WTC11 (cell line): ENCODE results near the gene CTDSP2. TPM values are rescaled to one million over a fixed set of nuclear protein-coding genes. Genes with fewer than 3 reads are reported as not detected.
"Not testable (repeated sequence)": the region's sequence is repeated elsewhere in the genome, so short reads cannot be mapped to it uniquely, and the experiment has no call there.

Experiments used
- ATAC-seq: fragments of 200-7000 bp; cut with Tn5 transposase; 2 replicates; pipeline ENCODE4 v1.10.0; 2021; ENCODE audit warnings: mild to moderate bottlenecking, moderate library complexity
- CTCF ChIA-PET: fragments of 300-600 bp; sonication (Branson Sonifier 250); formaldehyde crosslinking; loops from one replicate; lab custom pipeline; 2021; ENCODE audit warnings: antibody characterized with exemption; lab: Charles Lee
- POLR2A ChIA-PET: fragments of 350-600 bp; sonication (Branson Sonifier 250); formaldehyde crosslinking; loops from one replicate; lab custom pipeline; 2021; ENCODE audit warnings: antibody characterized with exemption; lab: Charles Lee
- DNase-seq: peaks from one replicate; pipeline ENCODE4 v3.0.0; 2021; ENCODE audit warnings: low spot score
- H3K27ac Mint-ChIP-seq: 2 replicates; pipeline ENCODE4 v1.8.0; 2021; ENCODE audit warnings: mixed read lengths
- H3K27me3 Mint-ChIP-seq: 2 replicates; pipeline ENCODE4 v1.8.0; 2021; ENCODE audit warnings: low read depth, mild to moderate bottlenecking, moderate library complexity, mixed read lengths
- H3K36me3 Mint-ChIP-seq: 2 replicates; pipeline ENCODE4 v1.8.0; 2021; ENCODE audit warnings: mixed read lengths
- H3K4me1 Mint-ChIP-seq: 2 replicates; pipeline ENCODE4 v1.8.0; 2022; ENCODE audit warnings: mixed read lengths
- H3K4me3 Mint-ChIP-seq: 2 replicates; pipeline ENCODE4 v1.8.0; 2021; ENCODE audit warnings: mild to moderate bottlenecking, moderate library complexity, mixed read lengths
- H3K9me3 Mint-ChIP-seq: 2 replicates; pipeline ENCODE4 v1.8.0; 2021; ENCODE audit warnings: mixed read lengths
- AR ChIP-seq: fragments of 250-450 bp; sonication (Bioruptor Pico); IDR thresholded peaks from 2 replicates; pipeline ENCODE4 v1.9.0; 2021; ENCODE audit warnings: mild to moderate bottlenecking
- CDX4 ChIP-seq: fragments of 250-450 bp; sonication (Bioruptor Pico); IDR thresholded peaks from 2 replicates; pipeline ENCODE4 v1.9.0; 2021; ENCODE audit warnings: moderate library complexity, mild to moderate bottlenecking, inconsistent platforms, borderline replicate concordance
- CTCF ChIP-seq: fragments of 200-600 bp; IDR thresholded peaks from 2 replicates; pipeline ENCODE4 v1.8.0; 2022; ENCODE audit warnings: antibody characterized with exemption
- FOXP1 ChIP-seq: sonication (generic); formaldehyde crosslinking; IDR thresholded peaks from 2 replicates; pipeline ENCODE4 v1.8.0; 2022; ENCODE audit warnings: missing genetic modification reagents, mild to moderate bottlenecking, moderate library complexity, borderline replicate concordance
- GABPB1 ChIP-seq: sonication (generic); formaldehyde crosslinking; IDR thresholded peaks from 2 replicates; pipeline ENCODE4 v1.8.1; 2023; ENCODE audit warnings: mild to moderate bottlenecking, missing genetic modification reagents
- HMGA2 ChIP-seq: fragments of 250-450 bp; sonication (Bioruptor Pico); IDR thresholded peaks from 2 replicates; pipeline ENCODE4 v1.4.0; 2021; ENCODE audit warnings: mild to moderate bottlenecking, moderate library complexity
- IRF1 ChIP-seq: sonication (generic); formaldehyde crosslinking; IDR thresholded peaks from 2 replicates; pipeline ENCODE4 v1.8.0; 2023; ENCODE audit warnings: missing genetic modification reagents
- MAX ChIP-seq: sonication (generic); formaldehyde crosslinking; IDR thresholded peaks from 2 replicates; pipeline ENCODE4 v1.8.0; 2022; ENCODE audit warnings: mild to moderate bottlenecking, missing genetic modification reagents
- MLX ChIP-seq: sonication (generic); formaldehyde crosslinking; IDR thresholded peaks from 2 replicates; pipeline ENCODE4 v1.8.1; 2023; ENCODE audit warnings: mild to moderate bottlenecking, missing genetic modification reagents, moderate library complexity
- MYBL2 ChIP-seq: sonication (generic); formaldehyde crosslinking; IDR thresholded peaks from 2 replicates; pipeline ENCODE4 v1.8.1; 2023; ENCODE audit warnings: mild to moderate bottlenecking, moderate library complexity, missing genetic modification reagents
- PRDM15 ChIP-seq: sonication (generic); formaldehyde crosslinking; IDR thresholded peaks from 2 replicates; pipeline ENCODE4 v1.8.0; 2022; ENCODE audit warnings: missing genetic modification reagents
- SMAD3 ChIP-seq: sonication (generic); formaldehyde crosslinking; IDR thresholded peaks from 2 replicates; pipeline ENCODE4 v1.8.0; 2022; ENCODE audit warnings: missing genetic modification reagents, mild to moderate bottlenecking, borderline replicate concordance
- SMAD4 ChIP-seq: sonication (generic); formaldehyde crosslinking; IDR thresholded peaks from 2 replicates; pipeline ENCODE4 v1.8.0; 2022; ENCODE audit warnings: mild to moderate bottlenecking, missing genetic modification reagents
- TEAD1 ChIP-seq: sonication (generic); formaldehyde crosslinking; IDR thresholded peaks from 2 replicates; pipeline ENCODE4 v1.8.0; 2022; ENCODE audit warnings: mild to moderate bottlenecking, missing genetic modification reagents
- TEAD4 ChIP-seq: sonication (generic); formaldehyde crosslinking; IDR thresholded peaks from 2 replicates; pipeline ENCODE4 v1.8.0; 2022; ENCODE audit warnings: mild to moderate bottlenecking, missing genetic modification reagents
- ZMAT4 ChIP-seq: fragments of 250-450 bp; sonication (Bioruptor Pico); IDR thresholded peaks from 2 replicates; pipeline ENCODE4 v1.9.0; 2021; ENCODE audit warnings: mild to moderate bottlenecking
- ZNF121 ChIP-seq: sonication (generic); formaldehyde crosslinking; IDR thresholded peaks from 2 replicates; pipeline ENCODE4 v1.8.0; 2023; ENCODE audit warnings: missing genetic modification reagents
- ZNF219 ChIP-seq: sonication (generic); formaldehyde crosslinking; IDR thresholded peaks from 2 replicates; pipeline ENCODE4 v1.8.0; 2023; ENCODE audit warnings: missing genetic modification reagents, mild to moderate bottlenecking, borderline replicate concordance
- total RNA-seq: library from RNA; stranded (reverse); gene quantifications from 3 replicates; pipeline ENCODE4 v1.2.3, GENCODE V29; 2021

Gene CTDSP2
- total RNA-seq, 1 experiment from 2014 or later, result 122 TPM

- not testable (repeated sequence) for H3K4me3 Mint-ChIP-seq, H3K27ac Mint-ChIP-seq, DNase-seq, H3K27me3 Mint-ChIP-seq
- CTCF ChIA-PET, result interaction anchor here (0.9 to 1.2 kb wide), 2 partner anchors 10 to 55 kb away, joined by 3 to 6 read pairs; no protein-coding TSS in a partner anchor
- peaks cover 22% of the 10 kb centered on the region for H3K4me1 Mint-ChIP-seq
- peak; percentile 72 for TF ChIP-seq ZNF121 (CRISPR knock-in tag)
- TF ChIP-seq, all 79 proteins: peak for 1; not testable (repeated sequence) for 78
- ATAC-seq, H3K36me3 Mint-ChIP-seq, H3K9me3 Mint-ChIP-seq: not testable (repeated sequence)
- POLR2A ChIA-PET, result interaction anchor here (0.6 kb wide), 1 partner anchor 14 kb away, joined by 4 read pairs; no protein-coding TSS in a partner anchor
Measured at GRCh38 chr12:57886964-57887363, 40.4 kb upstream of the CTDSP2 start.

GRCh38 chr12:57886542-57886941, 40.0 kb upstream of the CTDSP2 start:
- CTCF ChIA-PET, result interaction anchor here (0.9 to 1.2 kb wide), 2 partner anchors 10 to 54 kb away, joined by 3 to 6 read pairs; no protein-coding TSS in a partner anchor
- no peak for ATAC-seq
- peaks cover 20% of the 10 kb centered on the region for H3K4me1 Mint-ChIP-seq
- H3K27ac Mint-ChIP-seq, result peak overlapping the region; percentile 36; the same call in 1 of the 2 replicates
- H3K4me3 Mint-ChIP-seq, result no peak overlapping the region
- H3K27me3 Mint-ChIP-seq, result no peaks in the 10 kb centered on the region; the same call in none of the 2 replicates
- TF ChIP-seq CTCF (no peak), SMAD3 (CRISPR knock-in tag) (no peak), TEAD4 (no peak), HMGA2 (no peak), FOXP1 (CRISPR knock-in tag) (no peak), ZNF121 (CRISPR knock-in tag) (no peak), SMAD4 (CRISPR knock-in tag) (no peak), TEAD1 (CRISPR knock-in tag) (no peak), AR (no peak), ZMAT4 (CRISPR knock-in tag) (no peak), GABPB1 (CRISPR knock-in tag) (no peak), MLX (no peak), MYBL2 (no peak), MAX (no peak), CDX4 (CRISPR knock-in tag) (no peak), ZNF219 (CRISPR knock-in tag) (no peak), IRF1 (CRISPR knock-in tag) (no peak), PRDM15 (CRISPR knock-in tag) (no peak)
- TF ChIP-seq, all 79 proteins: peak for 0
- POLR2A ChIA-PET, result interaction anchor here (0.5 to 0.6 kb wide), 3 partner anchors 14 to 1924 kb away, joined by 3 to 7 read pairs (median 4); no protein-coding TSS in a partner anchor
- peaks cover 4% of the 10 kb centered on the region; the same call in 1 of the 2 replicates for H3K9me3 Mint-ChIP-seq
- no peaks in the 10 kb centered on the region for H3K36me3 Mint-ChIP-seq
- no peak for DNase-seq
